AG04449 (cell line): ENCODE data around the gene CALU.

Source experiments
- CTCF ChIA-PET: fragments of 350-600 bp; formaldehyde crosslinking; extraction: SDS; loops from one replicate; lab custom pipeline; 2021; ENCODE audit warnings: antibody characterized with exemption; lab: Yijun Ruan, JAX
- POLR2A ChIA-PET: fragments of 400-600, 350-600 bp; formaldehyde crosslinking; extraction: SDS; loops from one replicate; lab custom pipeline; 2020; ENCODE audit warnings: antibody characterized with exemption, inconsistent platforms; lab: Yijun Ruan, JAX
- DNase-seq: peaks from one replicate; pipeline ENCODE4 v3.0.0-alpha.2; 2010; ENCODE audit warnings: low read depth, low spot score
- H3K4me3 ChIP-seq: 2 replicates; pipeline ENCODE4 v1.5.1; 2011; ENCODE audit warnings: low read depth, mild to moderate bottlenecking, control low read depth, low read length
- CTCF ChIP-seq: IDR thresholded peaks from one replicate; pipeline ENCODE4 v1.5.1; 2011; ENCODE audit warnings: mild to moderate bottlenecking, moderate library complexity, low read length, control low read depth, inconsistent platforms; ENCODE audit not compliant: insufficient read depth; ENCODE audit errors: missing control alignments

Gene CALU

DNA sequence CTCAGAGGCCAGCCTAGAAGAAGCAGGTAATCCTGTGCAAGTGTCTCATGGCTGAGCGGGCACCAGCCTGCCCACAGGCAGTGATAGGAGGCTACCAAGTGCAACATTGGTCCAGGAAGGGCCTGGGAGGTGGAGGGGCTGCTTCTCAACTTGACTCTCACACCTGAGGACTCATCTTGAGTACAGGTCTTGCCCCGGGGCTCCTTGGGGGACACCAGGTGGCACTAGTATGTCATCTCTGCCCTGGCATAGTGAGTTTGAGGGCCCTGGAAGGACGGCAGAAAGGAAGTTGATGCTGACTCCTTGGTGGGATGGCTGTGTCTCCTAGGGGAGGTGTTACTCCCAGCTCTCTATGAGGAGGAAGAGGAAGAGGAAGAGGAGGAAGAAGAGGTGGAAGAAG lies 54.9 kb downstream of the CALU start:
- ChIA-PET CTCF (interaction anchor here (1.2 kb wide), 1 partner anchor 89 kb away, joined by 3 read pairs; no protein-coding TSS in a partner anchor), POLR2A (no interaction called here)
- no peak overlapping the region for H3K4me3 ChIP-seq
- DNase-seq = no peak
- TF ChIP-seq CTCF = no peak

- CTCF ChIA-PET = interaction anchor here (1.2 to 1.8 kb wide), 3 partner anchors 23 to 89 kb away, joined by 3 to 5 read pairs (median 3); no protein-coding TSS in a partner anchor
- POLR2A ChIA-PET = no interaction called here
- DNase-seq = no peak
- no peak for TF ChIP-seq CTCF
- H3K4me3 ChIP-seq = no peak overlapping the region
Measured at GRCh38 chr7:128794436-128794835, 55.3 kb downstream of the CALU start.

GRCh38 chr7:128795129-128795528 lies 56.0 kb downstream of the CALU start:
- ChIA-PET CTCF (interaction anchor here (1.5 to 1.8 kb wide), 2 partner anchors 23 to 85 kb away, joined by 3 to 5 read pairs; no protein-coding TSS in a partner anchor), POLR2A (interaction anchor here (1.1 kb wide), 1 partner anchor 36 kb away, joined by 3 read pairs; no protein-coding TSS in a partner anchor)
- no peak for DNase-seq
- TF ChIP-seq CTCF = no peak
- H3K4me3 ChIP-seq = no peak overlapping the region

DNA sequence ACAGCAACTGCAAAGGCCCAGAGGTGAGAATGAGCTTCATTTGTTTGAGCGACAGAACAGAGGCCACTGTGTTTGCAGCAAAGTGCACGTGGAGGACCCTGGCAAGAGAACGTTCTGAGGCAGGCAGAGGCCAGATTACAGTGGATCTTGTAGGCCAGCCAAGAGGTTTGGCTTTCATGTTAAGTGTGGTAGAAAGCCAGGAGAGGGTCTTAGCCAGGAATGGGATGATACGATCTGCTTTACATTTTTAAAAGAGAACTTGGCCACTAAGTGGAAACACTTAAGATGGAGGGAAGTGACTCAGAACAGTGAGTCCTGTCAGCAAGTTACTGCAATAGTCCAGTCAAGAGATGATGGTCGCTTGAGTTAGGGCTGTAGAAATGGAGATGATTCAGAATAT lies 57.2 kb downstream of the CALU start:
- ChIA-PET POLR2A (interaction anchor here (0.9 to 1.1 kb wide), 2 partner anchors 33 to 35 kb away, joined by 3 to 4 read pairs; no protein-coding TSS in a partner anchor), CTCF (interaction anchor here (1.8 kb wide), 1 partner anchor 84 kb away, joined by 5 read pairs; no protein-coding TSS in a partner anchor)
- no peak for TF ChIP-seq CTCF
- DNase-seq = peak; percentile 57
- H3K4me3 ChIP-seq = no peak overlapping the region

- POLR2A ChIA-PET = interaction anchor here (0.6 kb wide), 1 partner anchor 67 kb away, joined by 5 read pairs; no protein-coding TSS in a partner anchor
- DNase-seq = no peak
- H3K4me3 ChIP-seq = no peak overlapping the region
- TF ChIP-seq CTCF = no peak
- CTCF ChIA-PET = no interaction called here
Measured at GRCh38 chr7:128799451-128799850, 60.3 kb downstream of the CALU start.

DNA sequence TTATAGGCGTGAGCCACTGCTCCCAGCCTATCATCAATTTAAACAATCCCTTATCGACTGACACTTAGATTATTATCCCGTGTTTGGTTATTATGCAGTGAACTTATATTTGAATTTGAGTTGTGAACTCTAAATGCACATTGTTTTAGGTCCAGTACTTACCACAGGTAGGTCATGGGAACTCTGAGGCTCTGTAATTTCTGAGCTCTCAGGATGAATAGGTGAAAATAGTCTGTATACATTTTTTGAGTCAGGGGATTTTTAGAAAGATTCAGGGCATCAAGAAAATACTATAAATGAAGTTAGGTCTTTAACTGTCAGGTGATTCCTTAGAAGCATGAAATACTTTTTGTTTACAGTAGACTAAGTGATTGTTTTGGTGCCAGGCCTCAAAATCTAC lies 61.4 kb downstream of the CALU start:
- no peak overlapping the region for H3K4me3 ChIP-seq
- ChIA-PET POLR2A (no interaction called here), CTCF (no interaction called here)
- no peak for TF ChIP-seq CTCF
- no peak for DNase-seq
